Left colon (tissue), 2 donors: Measurements from ENCODE around the gene LPP. TPM values are rescaled to one million over a fixed set of nuclear protein-coding genes. Genes with fewer than 3 reads are reported as not detected.

Experiments used
- ATAC-seq: fragments of 200-7000 bp; cut with Tn5 transposase; one replicate; pipeline ENCODE4 v1.9.1; 2020; ENCODE audit warnings: mild to moderate bottlenecking, moderate library complexity
- DNase-seq, 2 donors: peaks; one replicate each; pipeline ENCODE4 v3.0.0-alpha.2; 2020
- intact Hi-C, 2 donors: fragments of 100-400 bp; cut with DNase I in 1 of 2; cut with micrococcal nuclease in 1 of 2; formaldehyde crosslinking; loops; one replicate each; pipeline versions ENCODE4 v1.11.2 to v1.14.0; 2022; cut with DNase I, micrococcal nuclease
- microRNA-seq, 2 donors: library from miRNA; unstranded; fragments of <30 nt; microRNA quantifications; one replicate each; pipeline versions ENCODE4 v1.1.0 to v1.2.0, GENCODE V29; 2020
- total RNA-seq, 2 donors: library from RNA; stranded (reverse); fragmentation: NEBNext Ultra II Directional; extraction: Animal tissue kit (Norgen Biotek cat#: 25700); gene quantifications; one replicate each; pipeline ENCODE4 v1.2.1, GENCODE V29; 2021
- donor health status: DM: no; HTN: no; CAD: no.
- donor health status: DM: yes; HTN: yes; CAD: no.

The LPP gene
- total RNA-seq, 2 donors from 2014 or later = 228 to 258 TPM

DNA sequence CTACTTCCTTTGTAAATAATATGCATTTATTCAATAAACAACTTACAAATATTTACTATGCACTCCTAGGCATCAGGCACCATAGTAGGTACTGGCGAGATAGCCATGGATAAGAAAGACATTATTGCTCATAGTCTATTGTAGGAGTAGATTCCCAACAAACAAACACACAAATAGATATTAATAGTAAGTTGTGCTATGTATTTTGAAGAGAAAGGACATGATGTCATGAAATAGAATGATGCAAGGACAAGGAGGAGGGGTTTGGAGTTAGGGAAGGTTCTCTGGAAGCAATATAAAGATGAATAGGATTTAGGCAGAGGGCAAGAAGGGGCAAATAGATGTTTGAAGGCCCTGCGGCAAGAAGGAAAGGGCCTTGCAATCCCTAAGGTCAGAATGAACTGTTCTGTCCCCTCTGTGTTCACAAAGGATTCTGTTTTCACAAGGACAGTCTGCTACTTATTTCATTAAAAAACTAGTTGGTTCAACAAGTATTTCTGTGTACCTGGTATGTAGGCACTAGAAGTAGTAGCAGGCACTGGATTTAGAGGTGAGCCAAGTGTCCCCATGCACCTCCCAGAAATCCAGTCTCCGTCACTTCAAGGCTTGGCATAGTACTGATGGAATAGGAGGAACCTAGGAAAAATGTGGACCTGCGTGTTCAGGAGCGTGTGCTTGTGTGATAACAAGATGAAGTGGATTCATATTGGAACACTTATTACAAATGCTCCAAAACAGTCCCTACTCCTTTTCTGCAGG is 786.0 kb downstream of the LPP start:
- ATAC-seq = no peak
- intact Hi-C loops = no loop called here

More for the DNA sequence above, 786.0 kb downstream of the LPP start:
- DNase-seq = no peak

Small RNA genes lying within 50 kb of the gene (microRNA-seq; reads per million reads assigned to microRNA genes)
- gene MIR28 = 13,646 to 14,663 reads per million in 2 donors
